Mesenchymal stem cell (in vitro differentiated cells and primary cell): Measurements from ENCODE around the gene VPS41.

Experiments
- DNase-seq: peaks from one replicate; pipeline ENCODE4 v3.0.0-alpha.2; 2013
- H2AFZ ChIP-seq: one replicate; pipeline ENCODE4 v1.6.1; 2013; ENCODE audit warnings: low read depth, mild to moderate bottlenecking, control low read depth, inconsistent platforms, low read length, moderate library complexity
- H2AK5ac ChIP-seq: 2 replicates; pipeline ENCODE4 v1.6.1; 2013; ENCODE audit warnings: low read length, moderate library complexity, mild to moderate bottlenecking, inconsistent platforms; ENCODE audit not compliant: severe bottlenecking
- H2BK120ac ChIP-seq: one replicate; pipeline ENCODE4 v1.6.1; 2013; ENCODE audit warnings: low read depth, mild to moderate bottlenecking, inconsistent platforms, low read length, moderate library complexity
- H2BK12ac ChIP-seq, 2 experiments: one replicate each; pipeline ENCODE4 v1.6.1; 2013; ENCODE audit warnings: inconsistent platforms in 2 of 2, low read length in 2 of 2, mild to moderate bottlenecking in 2 of 2, moderate library complexity in 2 of 2, control low read depth in 1 of 2
- H2BK15ac ChIP-seq: one replicate; pipeline ENCODE4 v1.6.1; 2013; ENCODE audit warnings: mild to moderate bottlenecking, low read depth, inconsistent platforms; ENCODE audit not compliant: poor library complexity, severe bottlenecking
- H2BK5ac ChIP-seq: 2 replicates; pipeline ENCODE4 v1.6.1; 2013; ENCODE audit warnings: low read depth, mild to moderate bottlenecking, low read length, control low read depth, inconsistent platforms; ENCODE audit not compliant: poor library complexity, severe bottlenecking
- H3K14ac ChIP-seq, 2 experiments: one replicate each; pipeline ENCODE4 v1.6.1; 2013; ENCODE audit warnings: inconsistent platforms in 2 of 2, low read length in 2 of 2, control low read depth in 1 of 2, mild to moderate bottlenecking in 1 of 2, moderate library complexity in 1 of 2
- H3K18ac ChIP-seq, 2 experiments: one replicate each; pipeline ENCODE4 v1.6.1; 2013; ENCODE audit warnings: inconsistent platforms in 2 of 2, low read length in 2 of 2, control low read depth in 1 of 2, low read depth in 1 of 2, mild to moderate bottlenecking in 1 of 2
- H3K23ac ChIP-seq, 2 experiments: one replicate each; pipeline ENCODE4 v1.6.1; 2013; ENCODE audit warnings: inconsistent platforms in 2 of 2, low read length in 2 of 2, mild to moderate bottlenecking in 2 of 2, moderate library complexity in 2 of 2, control low read depth in 1 of 2
- H3K27ac ChIP-seq: 2 replicates; pipeline ENCODE4 v1.5.1; 2013; ENCODE audit warnings: mild to moderate bottlenecking, moderate library complexity, low read length, control low read depth, inconsistent platforms; ENCODE audit not compliant: poor library complexity, severe bottlenecking
- H3K27me3 ChIP-seq, 2 experiments: 2 replicates each; pipeline versions ENCODE4 v1.6.1 to v1.7.0; 2013; ENCODE audit warnings: low read length in 2 of 2, mild to moderate bottlenecking in 2 of 2, moderate library complexity in 2 of 2, control low read depth in 1 of 2, inconsistent platforms in 1 of 2; ENCODE audit not compliant: control insufficient read depth in 1 of 2, insufficient read depth in 1 of 2
- H3K36me3 ChIP-seq, 2 experiments: 2 replicates each; pipeline versions ENCODE4 v1.6.1 to v1.7.0; 2013; ENCODE audit warnings: low read length in 2 of 2, control low read depth in 1 of 2, inconsistent platforms in 1 of 2, low read depth in 1 of 2, mild to moderate bottlenecking in 1 of 2; ENCODE audit not compliant: insufficient read depth in 2 of 2, control insufficient read depth in 1 of 2
- H3K4ac ChIP-seq, 2 experiments: one replicate each; pipeline ENCODE4 v1.6.1; 2013; ENCODE audit warnings: inconsistent platforms in 2 of 2, low read length in 2 of 2, mild to moderate bottlenecking in 2 of 2, moderate library complexity in 2 of 2, control low read depth in 1 of 2, low read depth in 1 of 2
- H3K4me1 ChIP-seq: 2 replicates; pipeline ENCODE4 v1.6.1; 2013; ENCODE audit warnings: low read depth, low read length, control low read depth; ENCODE audit not compliant: control insufficient read depth, insufficient read depth
- H3K4me2 ChIP-seq: 2 replicates; pipeline ENCODE4 v1.6.1; 2013; ENCODE audit warnings: low read length, mild to moderate bottlenecking, inconsistent platforms; ENCODE audit not compliant: poor library complexity, severe bottlenecking
- H3K4me3 ChIP-seq, 2 experiments: 2 replicates each; pipeline versions ENCODE4 v1.5.1 to v1.7.0; 2013; ENCODE audit warnings: low read length in 2 of 2, mild to moderate bottlenecking in 2 of 2, control low read depth in 1 of 2, low read depth in 1 of 2; ENCODE audit not compliant: insufficient read depth in 1 of 2
- H3K79me1 ChIP-seq: replicated peaks from 2 replicates; pipeline ENCODE4 v1.6.1; 2013; ENCODE audit warnings: mild to moderate bottlenecking, control low read depth, low read length, inconsistent platforms; ENCODE audit not compliant: poor library complexity, severe bottlenecking
- H3K9ac ChIP-seq: 2 replicates; pipeline ENCODE4 v1.7.0; 2013; ENCODE audit warnings: mild to moderate bottlenecking, low read length, moderate library complexity
- H3K9me3 ChIP-seq: 2 replicates; pipeline ENCODE4 v1.7.0; 2013; ENCODE audit warnings: mild to moderate bottlenecking, low read length; ENCODE audit not compliant: control insufficient read depth
- H4K8ac ChIP-seq: one replicate; pipeline ENCODE4 v1.6.1; 2013; ENCODE audit warnings: inconsistent platforms, mild to moderate bottlenecking, low read length, moderate library complexity
- H4K91ac ChIP-seq: one replicate; pipeline ENCODE4 v1.6.1; 2013; ENCODE audit warnings: mild to moderate bottlenecking, low read length, inconsistent platforms
- WGBS: methylation state at CpG from one replicate; pipeline ENCODE4 v1.1.7; 2013; ENCODE audit warnings: mixed read lengths; 5-methylcytosine and 5-hydroxymethylcytosine counted together

The VPS41 gene

DNA sequence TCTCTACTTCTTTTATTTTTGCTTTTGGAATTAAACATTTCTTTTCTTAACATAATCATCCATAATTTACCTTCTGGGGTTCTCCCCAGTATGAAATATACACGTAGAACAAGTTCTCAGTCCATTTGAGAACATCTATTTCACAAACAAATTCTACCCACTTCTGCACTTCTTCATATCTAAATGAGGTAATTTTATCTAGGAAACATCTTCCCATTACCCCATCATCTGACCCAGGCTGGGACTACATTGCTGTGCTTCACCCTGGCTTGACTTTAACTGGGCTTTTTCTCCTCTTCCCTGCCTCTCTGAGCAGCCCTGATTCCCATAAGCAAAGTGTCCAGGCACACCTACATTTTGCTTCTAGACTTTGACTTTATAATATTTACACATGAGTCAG lies 234.5 kb downstream of the VPS41 start:
- H3K27me3 ChIP-seq, result no peaks in the 10 kb centered on the region
- WGBS, result 38% methylated on average over 1 of the region's 1 CpG
- no peaks in the 10 kb centered on the region for H3K9me3 ChIP-seq
- H3K79me1 ChIP-seq, result no peaks in the 10 kb centered on the region
- no peak overlapping the region for H2BK120ac ChIP-seq
- H2BK12ac ChIP-seq, result no peak overlapping the region
- no peak overlapping the region for H2AK5ac ChIP-seq
- H4K8ac ChIP-seq, result no peak overlapping the region
- H2BK15ac ChIP-seq, result no peak overlapping the region
- no peak for DNase-seq
- no peak overlapping the region for H4K91ac ChIP-seq
- no peak overlapping the region for H3K4ac ChIP-seq
- no peak overlapping the region for H2BK5ac ChIP-seq
- no peaks in the 10 kb centered on the region for H3K4me1 ChIP-seq
- H3K36me3 ChIP-seq, result no peaks in the 10 kb centered on the region
- H3K4me3 ChIP-seq, result peak overlapping the region in 1 of 2 experiments; percentile 56
- H3K23ac ChIP-seq, result no peak overlapping the region
- no peak overlapping the region for H3K27ac ChIP-seq
- peak overlapping the region; percentile 70 for H3K9ac ChIP-seq
- H2AFZ ChIP-seq, result no peak overlapping the region
- no peak overlapping the region for H3K4me2 ChIP-seq
- H3K18ac ChIP-seq, result no peak overlapping the region
- no peak overlapping the region for H3K14ac ChIP-seq

DNA sequence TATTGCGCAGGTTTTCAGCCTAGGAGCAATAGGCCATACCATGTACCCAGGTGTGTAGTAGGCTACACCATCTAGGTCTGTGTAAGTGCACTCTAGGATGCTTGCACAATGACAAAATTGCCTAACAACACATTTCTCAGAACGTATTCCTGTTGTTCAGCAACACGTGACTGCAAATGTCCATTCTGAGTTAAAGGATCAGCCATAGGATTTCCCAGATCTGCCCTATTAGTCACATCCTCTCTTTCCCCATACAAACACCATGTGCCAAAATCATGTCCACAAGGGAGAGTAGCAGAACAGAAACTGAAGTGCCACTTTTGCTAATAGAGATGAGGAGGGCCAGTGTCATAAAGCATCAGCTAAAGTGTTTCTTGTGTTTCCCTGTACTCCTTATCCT lies 235.2 kb downstream of the VPS41 start:
- Histone ChIP-seq H3K9ac (peak overlapping the region; percentile 70), H2BK5ac (no peak overlapping the region), H4K91ac (no peak overlapping the region), H3K27ac (no peak overlapping the region), H2BK12ac (no peak overlapping the region), H2AFZ (no peak overlapping the region), H2AK5ac (no peak overlapping the region), H3K9me3 (no peaks in the 10 kb centered on the region), H3K4me2 (no peak overlapping the region), H2BK120ac (no peak overlapping the region), H3K4me3 (peak overlapping the region in 1 of 2 experiments; percentile 56), H2BK15ac (no peak overlapping the region), H3K18ac (no peak overlapping the region), H3K27me3 (no peaks in the 10 kb centered on the region), H3K4ac (no peak overlapping the region), H3K14ac (no peak overlapping the region), H4K8ac (no peak overlapping the region), H3K79me1 (no peaks in the 10 kb centered on the region), H3K36me3 (no peaks in the 10 kb centered on the region), H3K4me1 (no peaks in the 10 kb centered on the region), H3K23ac (no peak overlapping the region)
- 69% methylated on average over 3 of the region's 3 CpGs for WGBS
- DNase-seq, result peak; percentile 64
